HuH-7.5 (cell line): ENCODE data around the gene ATP8A2.
A peak's percentile ranks its signal among the peaks of the same experiment; 100 is the strongest.
"Not testable (repeated sequence)": the region's sequence is repeated elsewhere in the genome, so short reads cannot be mapped to it uniquely, and the experiment has no call there.

Experiments
- DNase-seq: peaks from one replicate; pipeline ENCODE4 v3.0.0; 2011; ENCODE audit warnings: low spot score

Gene ATP8A2

GRCh38 chr13:25548991-25549390 lies 177.2 kb downstream of the ATP8A2 start:
- DNase-seq, result not testable (repeated sequence)

DNA sequence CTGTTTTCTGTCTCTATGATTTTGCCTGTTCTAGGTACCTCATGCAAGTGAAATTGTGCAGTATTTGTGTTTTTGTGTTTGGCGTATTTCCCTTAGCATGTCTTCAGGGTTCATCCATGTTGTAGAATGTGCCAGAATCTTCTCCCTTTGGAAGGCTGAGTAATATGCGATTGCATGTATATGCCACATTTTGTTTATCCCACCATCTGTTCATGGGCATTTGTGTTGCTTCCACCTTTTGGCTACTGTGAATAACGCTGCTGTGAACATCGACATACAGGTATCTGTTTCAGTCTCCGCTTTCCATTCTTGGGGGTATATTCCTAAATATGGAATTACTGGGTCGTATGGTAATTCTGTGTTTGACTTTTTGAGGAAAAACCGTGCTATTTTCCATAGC lies 190.0 kb downstream of the ATP8A2 start:
- DNase-seq, result no peak

DNA sequence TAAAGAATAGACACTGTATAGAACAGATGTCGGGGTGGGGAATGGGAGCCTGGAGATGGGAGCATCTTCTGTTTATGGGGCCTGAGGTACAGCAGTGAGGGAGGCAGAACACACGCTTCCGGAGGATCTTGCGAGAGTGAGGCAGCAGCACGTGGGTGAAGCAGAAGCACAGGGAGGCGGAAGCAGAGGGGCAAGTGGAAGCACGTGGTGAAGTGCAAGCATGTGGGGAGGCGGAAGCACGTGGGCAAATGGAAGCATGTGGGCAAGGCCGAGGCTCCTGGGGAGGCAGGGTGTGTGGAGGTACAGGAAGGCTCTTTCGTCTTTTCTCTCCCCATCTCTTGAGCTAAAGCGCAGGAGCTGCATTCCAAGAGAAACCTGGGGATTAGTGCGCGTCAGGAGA lies 198.4 kb downstream of the ATP8A2 start:
- DNase-seq, result no peak

DNA sequence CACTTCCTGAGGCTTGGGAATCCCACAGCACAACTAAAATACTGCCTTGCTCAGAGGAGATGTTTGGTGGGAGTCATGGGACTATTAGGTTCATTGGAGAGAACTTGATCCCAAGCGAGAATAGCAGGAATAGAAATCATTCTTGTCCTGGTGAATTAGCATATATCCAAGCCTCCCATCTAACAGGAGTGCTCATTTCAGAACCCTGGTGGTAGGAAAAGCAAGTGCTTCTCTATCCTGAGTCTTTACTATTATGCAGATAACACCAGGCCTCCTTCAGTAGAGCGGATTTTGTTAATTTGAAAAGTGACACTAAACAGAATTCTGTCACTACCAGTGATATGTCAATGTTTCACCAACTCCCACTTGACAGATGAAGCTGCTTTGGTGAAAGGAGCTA lies 199.5 kb downstream of the ATP8A2 start:
- DNase-seq, result no peak

DNA sequence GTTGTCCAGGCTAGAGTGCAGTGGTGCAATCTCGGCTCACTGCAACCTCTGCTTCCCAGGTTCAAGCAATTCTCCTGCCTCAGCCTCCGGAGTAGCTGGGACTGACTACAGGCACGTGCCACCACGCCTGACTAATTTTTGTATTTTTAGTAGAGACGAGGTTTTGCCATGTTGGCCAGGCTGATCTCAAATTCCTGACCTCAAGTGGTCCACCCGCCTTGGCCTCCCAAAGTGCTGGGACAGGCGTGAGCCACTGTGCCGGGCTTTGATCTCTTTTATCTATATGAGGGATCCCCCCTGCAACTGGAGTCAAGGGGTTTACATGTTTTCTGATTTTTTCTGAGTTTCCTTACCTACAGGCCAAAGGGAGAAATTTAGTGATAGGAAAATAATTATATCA lies 200.4 kb downstream of the ATP8A2 start:
- DNase-seq, result not testable (repeated sequence)

GRCh38 chr13:25574437-25575411 lies 202.9 kb downstream of the ATP8A2 start:
- DNase-seq, result peak; percentile 19

DNA sequence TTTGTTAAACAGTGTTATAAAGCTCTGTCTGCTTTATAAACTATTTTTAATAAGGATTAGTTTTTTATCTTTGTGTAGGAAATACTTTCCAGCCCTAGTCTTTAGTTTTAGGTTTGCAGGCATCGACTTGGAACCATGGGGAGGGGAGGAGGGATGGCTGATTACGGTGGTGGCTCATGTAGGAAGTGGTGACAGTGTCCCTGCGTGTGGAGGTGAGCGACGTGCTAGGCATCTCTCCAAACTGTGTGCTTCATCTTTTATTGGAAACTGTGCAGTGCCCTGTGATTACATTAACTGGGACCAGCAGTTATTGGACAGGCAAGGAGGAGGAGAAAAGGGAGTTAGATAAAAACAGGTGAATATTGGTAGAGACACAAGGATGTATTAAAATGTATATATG lies 203.8 kb downstream of the ATP8A2 start:
- no peak for DNase-seq

GRCh38 chr13:25578526-25578925 lies 206.8 kb downstream of the ATP8A2 start:
- no peak for DNase-seq

GRCh38 chr13:25579221-25579620 lies 207.4 kb downstream of the ATP8A2 start:
- DNase-seq, result no peak

DNA sequence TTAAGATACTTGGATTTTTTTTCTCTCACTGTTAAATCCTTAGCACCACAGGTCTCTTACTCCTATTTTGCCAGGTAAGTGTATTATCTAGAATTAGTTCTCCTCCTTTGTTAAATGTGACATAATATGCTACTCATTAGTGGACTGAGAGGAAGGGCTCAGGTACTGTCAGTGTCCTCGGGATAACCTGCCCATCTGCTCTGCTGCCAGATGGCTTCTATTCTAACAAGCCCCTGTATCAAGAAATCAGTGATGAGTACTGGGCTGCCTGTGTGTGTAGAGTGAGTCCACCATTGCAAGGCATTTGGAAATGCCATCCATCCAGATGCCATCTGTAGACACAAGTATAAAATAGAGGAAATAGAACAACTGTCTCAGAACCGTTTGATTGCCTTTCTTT lies 209.6 kb downstream of the ATP8A2 start:
- no peak for DNase-seq

GRCh38 chr13:25584087-25584486 lies 212.3 kb downstream of the ATP8A2 start:
- DNase-seq, result no peak

- DNase-seq, result no peak
Measured at GRCh38 chr13:25585000-25585399, 213.2 kb downstream of the ATP8A2 start.

DNA sequence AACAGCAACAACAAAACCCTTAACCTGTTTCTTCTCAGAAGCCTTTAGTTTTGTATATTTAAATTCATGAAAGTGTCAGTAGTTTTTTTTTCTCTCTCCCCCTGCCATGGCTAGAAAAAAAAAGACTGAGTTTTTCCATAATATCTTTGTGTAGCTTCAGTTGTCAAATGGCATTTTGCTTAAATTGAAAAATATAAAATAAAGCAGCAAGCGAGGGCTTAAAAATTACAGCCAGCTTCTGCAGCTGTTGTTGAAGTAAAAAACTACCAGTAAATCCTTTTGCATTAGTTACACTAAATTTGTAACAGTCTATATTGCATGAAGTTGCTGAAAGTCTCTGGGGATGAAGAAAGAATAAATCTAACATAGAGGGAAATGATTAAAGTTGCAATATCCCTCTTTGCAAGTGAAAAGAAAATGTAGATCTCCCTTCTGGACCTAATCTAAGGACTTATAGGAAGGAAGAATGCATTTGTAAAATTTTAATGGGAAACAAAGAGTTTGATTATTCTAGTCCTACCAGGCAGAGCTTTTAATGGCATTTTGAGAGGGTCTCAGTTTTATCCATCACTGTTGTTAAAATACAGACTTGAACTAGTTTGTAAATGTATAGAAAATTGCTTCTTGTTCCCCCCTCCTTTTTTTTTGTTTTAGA lies 215.7 kb downstream of the ATP8A2 start:
- no peak for DNase-seq

DNA sequence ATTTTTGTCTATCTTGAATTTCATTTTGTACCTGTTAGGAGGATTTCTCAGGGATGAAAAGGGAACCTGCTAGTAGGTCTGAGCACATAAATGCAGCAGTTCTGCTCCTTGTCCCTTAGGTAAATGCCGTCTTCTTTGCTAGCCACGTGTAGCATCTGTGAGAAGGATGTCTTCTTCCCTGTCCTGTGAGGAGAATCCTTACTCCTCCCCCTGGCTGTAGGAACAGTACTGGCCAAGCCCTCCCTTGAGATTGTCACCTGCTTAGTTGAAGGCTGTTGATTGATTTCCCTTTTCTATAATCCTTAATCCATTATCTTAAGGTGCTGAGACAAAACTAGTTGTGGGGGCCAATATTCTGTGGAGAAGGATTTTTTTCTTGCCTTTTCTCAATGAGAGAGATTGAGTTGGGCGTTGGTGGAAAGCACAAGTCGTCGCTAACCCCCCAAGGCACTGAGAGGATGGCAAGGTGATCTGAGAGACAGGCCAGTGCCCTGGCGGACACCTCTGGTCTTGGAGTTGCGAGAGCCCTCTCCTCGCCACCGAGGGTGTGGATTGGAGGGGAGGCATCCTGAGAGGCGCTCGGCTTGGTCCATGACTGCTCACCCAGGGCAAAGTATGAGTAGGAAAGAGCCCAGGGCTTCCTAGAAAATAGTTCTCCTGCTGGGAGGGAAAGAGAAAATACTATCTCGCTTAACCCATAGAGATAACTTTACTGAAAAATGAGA lies 216.7 kb downstream of the ATP8A2 start:
- DNase-seq, result no peak

DNA sequence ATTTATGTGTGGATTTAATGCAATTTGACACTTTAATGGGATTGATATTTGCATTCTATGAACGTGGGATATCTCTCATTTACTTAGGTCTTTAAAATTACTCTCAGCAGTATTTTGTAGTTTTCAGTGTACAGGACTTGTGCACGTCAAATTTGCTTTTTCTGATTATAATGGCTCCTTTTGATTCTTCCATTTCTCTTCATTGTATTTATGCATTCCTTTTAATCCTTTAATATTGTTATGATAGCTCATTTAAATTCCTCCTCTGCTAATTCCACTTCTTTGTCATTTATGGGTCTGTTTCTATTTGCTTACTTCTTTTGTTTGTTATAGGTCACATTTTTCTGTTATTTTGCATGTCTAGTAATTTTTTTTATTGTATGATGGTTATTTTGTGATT lies 226.6 kb downstream of the ATP8A2 start:
- DNase-seq, result no peak

DNA sequence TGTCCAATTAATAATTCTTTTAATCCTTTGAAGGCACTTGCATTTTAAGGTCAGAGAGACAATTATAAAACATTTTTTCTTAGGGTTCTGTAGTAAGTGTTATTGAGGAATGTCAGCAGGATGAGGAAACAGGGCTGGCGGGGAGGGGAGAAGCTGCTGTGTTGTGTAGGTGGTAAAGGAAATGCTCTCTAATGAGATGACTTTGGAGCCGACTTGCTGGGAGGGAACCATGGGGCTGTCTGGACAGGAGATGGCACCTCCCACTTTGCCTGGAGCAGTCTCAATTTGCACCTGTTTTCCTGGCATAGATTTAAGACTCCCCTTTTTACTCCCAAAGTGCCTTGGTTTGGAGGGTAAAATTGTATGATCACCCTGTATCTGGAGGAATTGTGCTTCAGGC lies 230.4 kb downstream of the ATP8A2 start:
- DNase-seq, result no peak

- no peak for DNase-seq
Measured at GRCh38 chr13:25604106-25604505, 232.3 kb downstream of the ATP8A2 start.

DNA sequence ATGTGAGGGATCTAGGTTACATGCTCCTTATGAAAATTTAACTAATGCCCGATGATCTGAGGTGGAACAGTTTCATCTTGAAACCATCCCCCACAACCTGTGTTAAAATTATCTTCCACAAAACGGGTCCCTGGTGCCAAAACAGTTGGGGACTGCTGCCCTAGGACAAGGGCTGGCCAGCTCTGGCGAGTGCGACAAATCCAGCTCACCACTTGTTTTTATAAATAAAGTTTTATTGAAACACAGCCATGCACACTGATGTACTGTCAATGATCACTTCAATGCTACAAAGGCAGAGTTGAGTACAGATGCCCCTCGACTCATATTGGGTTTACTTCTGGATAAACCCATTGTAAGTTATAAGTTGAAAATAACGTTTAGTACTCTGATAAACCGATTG lies 235.3 kb downstream of the ATP8A2 start:
- DNase-seq, result no peak

- DNase-seq, result no peak
Measured at GRCh38 chr13:25608181-25608580, 236.4 kb downstream of the ATP8A2 start.

DNA sequence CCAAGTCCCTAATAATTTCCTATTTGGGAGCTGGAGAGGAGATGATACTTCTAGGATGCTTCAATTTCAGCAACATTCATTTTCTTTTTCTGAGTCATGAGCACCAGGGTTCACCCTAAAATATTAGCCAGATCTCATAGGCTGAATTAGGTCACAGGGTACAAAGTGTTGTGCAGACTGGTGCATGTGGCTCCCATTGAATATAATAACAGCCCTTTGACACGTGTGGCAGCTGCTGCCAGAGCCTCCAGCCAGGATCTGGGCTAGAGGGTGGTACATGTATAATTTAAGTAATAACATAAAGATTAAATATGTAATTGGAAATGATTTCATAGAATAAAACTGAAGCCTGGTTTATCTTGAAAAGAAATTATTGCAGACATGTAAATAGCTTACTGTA lies 244.9 kb downstream of the ATP8A2 start:
- no peak for DNase-seq

GRCh38 chr13:25619897-25620296 lies 248.1 kb downstream of the ATP8A2 start:
- DNase-seq, result no peak

- DNase-seq, result no peak
Measured at GRCh38 chr13:25625414-25625813, 253.6 kb downstream of the ATP8A2 start.
